MM.1S (cell line): Measurements from ENCODE around the gene MAGI1.

Experiments used
- EZH2phosphoT487 ChIP-seq: fragments of 300-600 bp; sonication (generic); IDR thresholded peaks from 2 replicates; pipeline ENCODE4 v1.6.1; 2018; ENCODE audit warnings: antibody characterized with exemption, low read length
- TF ChIP-seq, protein P1 (sequence below): fragments of 300-600 bp; sonication (generic); IDR thresholded peaks from 2 replicates; pipeline ENCODE4 v1.5.1; 2016; ENCODE audit warnings: antibody characterized with exemption, low read length, mixed read lengths

DNA sequence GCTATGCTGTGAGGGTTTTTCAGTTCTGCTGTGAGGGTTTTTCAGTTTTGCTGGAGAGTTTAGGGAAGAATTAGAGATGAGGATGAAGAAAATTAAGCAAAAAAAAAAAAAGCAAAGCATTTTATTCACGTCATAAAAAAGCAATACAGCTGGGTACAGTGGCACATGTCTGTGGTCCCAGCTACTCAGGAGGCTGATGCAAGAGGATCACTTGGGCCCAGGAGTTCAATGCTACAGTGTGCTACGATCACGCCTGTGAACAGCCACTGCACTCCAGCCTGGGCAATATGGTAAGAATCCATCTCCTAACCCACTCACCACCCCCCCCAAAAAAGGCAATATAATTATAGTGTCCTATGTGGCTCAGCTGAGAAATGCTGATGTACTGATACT is 162.7 kb downstream of the MAGI1 start:
- TF ChIP-seq, protein P1, sequence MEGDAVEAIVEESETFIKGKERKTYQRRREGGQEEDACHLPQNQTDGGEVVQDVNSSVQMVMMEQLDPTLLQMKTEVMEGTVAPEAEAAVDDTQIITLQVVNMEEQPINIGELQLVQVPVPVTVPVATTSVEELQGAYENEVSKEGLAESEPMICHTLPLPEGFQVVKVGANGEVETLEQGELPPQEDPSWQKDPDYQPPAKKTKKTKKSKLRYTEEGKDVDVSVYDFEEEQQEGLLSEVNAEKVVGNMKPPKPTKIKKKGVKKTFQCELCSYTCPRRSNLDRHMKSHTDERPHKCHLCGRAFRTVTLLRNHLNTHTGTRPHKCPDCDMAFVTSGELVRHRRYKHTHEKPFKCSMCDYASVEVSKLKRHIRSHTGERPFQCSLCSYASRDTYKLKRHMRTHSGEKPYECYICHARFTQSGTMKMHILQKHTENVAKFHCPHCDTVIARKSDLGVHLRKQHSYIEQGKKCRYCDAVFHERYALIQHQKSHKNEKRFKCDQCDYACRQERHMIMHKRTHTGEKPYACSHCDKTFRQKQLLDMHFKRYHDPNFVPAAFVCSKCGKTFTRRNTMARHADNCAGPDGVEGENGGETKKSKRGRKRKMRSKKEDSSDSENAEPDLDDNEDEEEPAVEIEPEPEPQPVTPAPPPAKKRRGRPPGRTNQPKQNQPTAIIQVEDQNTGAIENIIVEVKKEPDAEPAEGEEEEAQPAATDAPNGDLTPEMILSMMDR = no peak
- TF ChIP-seq EZH2phosphoT487 = no peak
